Amniotic stem cell (primary cell): ENCODE measurements around the gene STK32B.

ENCODE experiments used
- DNase-seq: peaks from one replicate; lab custom pipeline; 2025; lab: John Stamatoyannopoulos, UW

Gene STK32B

DNA sequence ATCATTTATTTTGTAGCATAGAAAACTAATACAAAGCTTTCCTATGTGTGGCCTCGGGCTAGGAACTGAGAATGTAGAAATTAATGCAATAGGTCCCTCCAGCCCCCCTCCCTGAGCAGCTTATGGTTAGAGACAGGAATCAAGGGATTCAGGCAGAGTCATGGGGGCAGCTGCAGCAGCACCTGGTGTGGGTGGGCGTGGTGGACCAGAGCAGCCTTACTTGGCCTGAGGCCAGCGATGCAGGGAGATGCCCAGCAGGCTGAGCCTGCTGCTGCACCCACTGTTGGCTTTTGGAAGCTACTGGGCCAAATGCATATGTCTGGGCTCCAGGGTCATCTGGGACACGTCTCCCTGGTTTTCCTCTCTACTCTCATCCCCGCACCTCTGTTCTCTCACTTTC is 74.0 kb downstream of the STK32B start:
- no peak for DNase-seq

- no peak for DNase-seq
Observed at GRCh38 chr4:5126231-5126630, 75.0 kb downstream of the STK32B start.

- no peak for DNase-seq
Observed at GRCh38 chr4:5126857-5127256, 75.6 kb downstream of the STK32B start.

DNA sequence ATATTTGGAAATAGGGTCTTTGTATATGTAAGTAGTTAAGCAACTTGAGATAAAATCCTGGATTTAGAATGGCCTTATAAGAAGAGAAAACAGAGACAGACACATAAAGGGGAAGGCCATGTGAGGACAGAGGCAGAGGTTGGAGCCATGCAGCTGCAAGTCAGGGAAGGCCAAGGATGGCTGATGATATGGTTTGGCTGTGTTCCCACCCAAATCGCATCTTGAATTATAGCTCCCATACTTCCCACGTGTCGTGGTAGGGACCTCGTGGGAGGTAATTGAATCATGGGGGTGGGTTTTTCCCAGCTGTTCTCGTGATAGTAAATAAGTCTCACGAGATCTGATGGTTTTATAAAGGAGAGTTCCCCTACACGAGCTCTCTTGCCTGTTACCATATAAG is 76.3 kb downstream of the STK32B start:
- DNase-seq: no peak

DNA sequence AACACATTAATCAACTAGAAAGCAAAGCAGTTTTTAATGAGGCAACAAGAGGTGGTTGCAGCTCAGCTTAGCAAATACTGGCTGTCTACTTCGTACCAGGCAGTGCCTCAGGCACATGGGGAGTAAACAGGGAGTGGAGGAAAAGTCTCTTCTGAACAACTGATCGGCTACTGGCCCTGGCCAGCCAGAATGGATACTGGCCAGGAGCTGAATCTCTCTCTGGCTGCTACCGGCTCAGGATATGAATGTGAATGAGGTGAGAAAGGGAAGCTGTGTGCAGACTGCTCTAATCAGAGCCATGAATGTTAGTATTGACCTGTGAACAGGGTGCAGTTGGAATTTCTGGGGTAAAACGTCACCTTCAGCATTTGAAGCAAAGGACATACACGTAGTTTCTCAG is 77.3 kb downstream of the STK32B start:
- no peak for DNase-seq

- DNase-seq: no peak
Observed at GRCh38 chr4:5133201-5133600, 81.9 kb downstream of the STK32B start.

DNA sequence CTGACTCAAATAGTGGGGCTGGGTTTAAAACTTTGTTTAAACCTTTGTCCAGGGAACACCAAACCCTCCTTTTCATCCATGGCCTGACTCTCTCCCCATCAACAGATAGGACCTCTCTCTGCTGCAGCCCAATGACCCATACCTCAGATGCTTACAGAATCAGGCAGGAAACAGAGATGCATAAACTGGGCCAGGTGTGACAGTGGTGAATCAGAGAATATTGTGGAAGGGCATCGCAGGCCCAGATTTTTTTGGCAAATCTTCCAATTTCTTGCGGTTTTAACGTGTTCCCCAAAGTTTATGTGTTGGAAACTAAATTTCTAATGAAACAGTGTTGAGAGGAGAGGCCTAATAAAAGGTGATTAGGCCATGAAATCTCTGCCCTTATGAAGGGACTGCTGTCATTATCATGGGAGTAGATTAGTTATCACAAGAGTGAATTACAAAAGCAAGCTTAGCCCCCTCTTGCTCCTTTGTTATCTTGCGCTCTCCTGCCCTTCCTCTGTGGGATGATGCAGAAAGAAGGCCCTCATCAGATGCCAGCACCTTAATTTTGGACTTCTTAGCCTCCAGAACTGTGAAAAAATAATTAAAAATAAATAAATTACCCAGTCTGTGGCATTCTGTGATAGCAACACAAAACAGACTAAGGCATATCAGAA is 82.8 kb downstream of the STK32B start:
- no peak for DNase-seq

DNA sequence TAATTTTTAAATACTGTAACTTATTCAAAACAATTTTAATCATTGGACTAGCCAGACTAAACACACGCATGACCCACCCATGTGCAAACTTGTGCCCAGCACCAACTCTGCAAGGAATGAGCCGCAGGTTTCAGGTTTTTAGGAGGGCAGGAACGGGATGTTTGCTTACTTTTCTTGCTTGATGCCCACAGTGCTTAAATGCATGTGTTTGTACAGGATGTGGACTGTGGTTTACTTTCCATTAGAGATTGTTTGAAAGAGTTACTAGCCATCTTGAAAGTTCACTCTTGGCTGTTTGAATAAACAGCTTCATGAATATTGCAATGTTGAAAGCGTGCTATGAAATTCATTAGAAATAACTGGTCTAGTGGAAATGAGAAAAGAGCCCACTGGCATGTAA is 83.3 kb downstream of the STK32B start:
- DNase-seq: no peak

GRCh38 chr4:5137226-5137625 is 85.9 kb downstream of the STK32B start:
- DNase-seq: no peak

GRCh38 chr4:5137927-5138326 is 86.6 kb downstream of the STK32B start:
- no peak for DNase-seq

DNA sequence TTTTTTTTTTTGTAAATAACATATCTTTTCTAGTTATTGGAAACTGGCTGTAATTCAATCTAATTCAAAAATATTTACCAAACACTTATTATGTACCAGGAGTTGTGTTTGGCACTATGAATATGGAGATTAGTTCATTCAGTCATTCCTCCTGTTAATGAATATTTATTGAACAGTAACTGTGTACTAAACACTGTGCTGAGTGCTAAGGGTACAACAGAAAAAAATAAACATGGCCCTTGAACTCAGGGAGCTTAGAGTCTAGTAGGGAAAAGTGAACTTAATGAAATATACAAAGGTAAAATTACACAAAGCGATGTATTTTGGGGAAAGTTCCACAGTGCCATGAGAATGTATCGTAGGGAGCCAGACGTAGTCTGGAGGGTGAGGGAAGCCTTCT is 87.1 kb downstream of the STK32B start:
- DNase-seq: no peak

- DNase-seq: no peak
Observed at GRCh38 chr4:5139141-5139540, 87.9 kb downstream of the STK32B start.

DNA sequence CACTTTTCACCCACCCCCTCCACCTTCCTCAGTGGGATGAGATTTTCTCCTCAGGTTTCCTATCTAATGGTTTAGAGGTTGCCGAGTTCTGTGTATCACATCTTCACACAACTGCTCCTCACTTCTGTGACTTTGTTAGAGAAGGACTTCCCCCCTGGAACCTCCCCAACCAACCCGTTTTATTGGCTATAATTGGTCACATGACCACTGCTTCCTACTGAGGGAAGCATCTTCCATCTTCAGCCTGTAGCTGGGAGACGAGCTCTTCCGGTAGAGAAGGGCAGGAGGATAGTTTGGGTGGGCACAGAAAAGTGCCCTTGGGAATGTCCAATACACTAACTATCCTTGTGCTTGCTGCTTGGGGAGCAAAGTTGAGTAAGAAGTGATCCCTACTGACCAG is 90.5 kb downstream of the STK32B start:
- no peak for DNase-seq

- DNase-seq: peak; percentile 22
Observed at GRCh38 chr4:5142726-5143125, 91.4 kb downstream of the STK32B start.

DNA sequence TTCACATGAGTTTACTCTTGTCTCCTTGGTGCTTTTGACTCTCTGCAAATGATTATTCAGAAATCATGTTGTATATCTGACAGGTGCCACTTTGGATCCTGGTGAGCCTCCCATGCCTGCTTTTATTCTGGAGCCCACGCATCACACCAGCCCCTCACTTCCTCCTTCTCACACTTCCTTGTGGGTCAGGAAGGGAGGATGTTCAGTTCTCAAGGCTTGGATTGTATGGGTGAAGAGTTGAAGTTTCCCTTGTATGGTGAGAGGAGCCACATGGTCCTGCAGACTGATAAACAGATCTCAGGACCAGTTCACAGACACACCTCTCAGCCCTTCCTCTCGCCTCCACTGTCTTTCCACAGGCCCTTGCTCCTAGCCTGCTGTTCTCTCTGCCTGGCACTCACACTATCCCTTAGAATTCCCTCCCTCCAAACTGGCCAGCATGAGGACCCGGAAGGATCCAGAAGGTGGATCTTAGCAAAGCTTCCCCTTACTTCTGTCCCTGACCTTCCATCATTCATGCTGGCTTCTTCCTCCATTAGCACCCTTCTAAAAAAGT is 92.1 kb downstream of the STK32B start:
- no peak for DNase-seq

- no peak for DNase-seq
Observed at GRCh38 chr4:5143940-5144339, 92.7 kb downstream of the STK32B start.

- no peak for DNase-seq
Observed at GRCh38 chr4:5144384-5144783, 93.1 kb downstream of the STK32B start.

GRCh38 chr4:5146248-5146647 is 95.0 kb downstream of the STK32B start:
- no peak for DNase-seq

DNA sequence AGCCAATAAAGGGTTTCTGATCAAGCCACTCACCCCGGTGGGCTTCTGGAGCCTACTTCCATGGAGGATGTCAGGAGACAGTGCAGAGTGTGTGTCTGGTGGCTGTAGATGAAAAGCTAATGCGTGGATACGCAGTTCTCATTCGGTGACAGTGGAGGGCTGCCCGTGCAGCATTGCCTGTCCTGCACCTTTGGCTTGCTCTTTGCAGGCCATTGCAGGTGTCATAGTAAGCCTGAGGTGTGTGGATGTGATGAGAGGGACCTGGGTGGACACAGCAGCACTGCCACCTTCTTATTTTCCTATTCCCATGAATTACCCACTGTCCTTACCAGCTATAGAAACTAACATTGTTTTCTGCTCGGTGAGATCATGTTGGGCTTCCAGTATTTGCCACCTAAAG is 101.2 kb downstream of the STK32B start:
- no peak for DNase-seq

- DNase-seq: no peak
Observed at GRCh38 chr4:5156682-5157081, 105.4 kb downstream of the STK32B start.

DNA sequence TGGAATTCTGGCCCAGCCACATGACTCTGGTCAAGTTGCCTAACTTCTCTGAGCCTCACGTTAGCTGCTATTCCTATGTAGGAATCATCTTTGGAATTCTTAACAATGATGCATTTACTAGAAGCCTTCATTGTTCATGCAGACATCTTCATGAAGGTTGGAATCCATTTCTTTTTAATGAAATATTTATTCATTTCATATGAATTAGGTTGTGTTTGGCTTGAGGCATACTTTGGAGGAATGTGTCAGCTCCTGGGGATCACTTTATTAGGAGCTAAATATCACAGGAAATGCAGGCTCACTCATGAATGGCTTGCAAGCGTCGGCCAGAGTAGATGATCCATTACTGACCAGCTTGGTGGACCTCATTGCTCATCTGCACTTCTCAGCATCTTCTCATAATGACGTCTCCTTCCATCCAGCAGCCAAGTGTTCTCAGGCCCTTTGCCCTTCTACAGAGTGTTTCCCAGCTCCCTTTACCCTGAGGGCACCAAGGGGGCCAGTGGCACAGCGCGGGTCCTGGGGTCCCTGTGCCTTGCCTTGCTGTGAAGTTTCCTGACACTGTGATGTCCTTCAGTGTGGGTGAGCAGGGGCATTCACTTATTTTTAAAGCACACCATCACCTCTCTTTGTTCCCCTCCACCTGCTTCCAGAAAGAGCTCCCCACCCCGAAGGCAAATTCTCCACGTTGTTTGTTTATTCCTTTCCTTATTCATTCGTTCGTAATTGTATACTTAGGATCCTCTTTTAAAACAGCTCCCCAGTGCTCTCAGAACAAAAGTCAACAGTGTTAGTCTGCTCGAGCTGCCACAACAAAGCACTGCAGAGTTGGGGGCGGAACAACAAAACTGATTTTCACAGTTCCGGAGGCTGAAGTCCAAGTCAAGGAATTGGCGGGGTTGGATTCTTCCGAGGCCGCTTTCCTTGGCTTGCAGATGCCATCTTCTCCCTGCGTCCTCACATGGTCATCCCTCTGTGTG is 106.8 kb downstream of the STK32B start:
- no peak for DNase-seq

DNA sequence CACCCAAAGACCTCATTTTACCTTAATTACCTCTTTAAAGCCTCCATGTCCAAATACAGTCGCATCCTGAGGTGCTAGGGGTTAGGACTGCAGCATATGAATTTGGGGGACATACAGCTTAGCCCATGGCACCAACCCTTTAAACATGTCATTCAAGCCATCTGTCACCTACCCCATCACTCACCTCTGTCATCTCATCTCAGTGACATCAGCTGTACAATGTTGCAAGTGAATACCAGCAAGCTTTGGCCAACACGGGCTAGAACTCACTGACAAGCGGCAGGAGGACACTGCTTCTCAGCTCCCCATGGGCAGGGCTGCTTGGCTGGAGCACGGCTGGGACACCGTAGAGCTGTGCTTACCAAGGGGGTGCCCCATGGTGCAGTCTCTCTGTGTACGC is 107.5 kb downstream of the STK32B start:
- no peak for DNase-seq

DNA sequence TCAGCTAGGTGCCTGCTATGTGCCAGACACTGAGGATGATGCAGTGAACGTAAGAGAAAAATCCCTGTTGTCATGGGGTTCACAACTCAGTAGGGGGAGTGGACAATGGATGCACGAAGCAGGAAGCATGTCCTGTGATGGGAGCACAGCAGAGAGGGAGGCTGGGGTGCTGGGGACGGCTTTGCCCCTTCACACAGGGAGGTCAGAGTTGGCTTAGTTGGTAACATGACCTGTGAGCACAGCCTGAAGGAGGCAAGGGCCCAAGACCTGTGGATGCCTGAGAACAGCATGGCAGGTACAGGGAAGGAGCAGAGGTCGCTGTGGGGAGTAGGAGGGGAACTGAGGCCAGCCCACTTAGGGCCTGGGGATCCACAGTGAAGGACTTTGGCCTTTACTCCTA is 109.4 kb downstream of the STK32B start:
- no peak for DNase-seq
